Upper lobe of left lung (tissue), 6 donors: ENCODE data around the gene XXYLT1. TPM values are rescaled to one million over a fixed set of nuclear protein-coding genes. Genes with fewer than 3 reads are reported as not detected.
A peak's percentile ranks its signal among the peaks of the same experiment; 100 is the strongest.

ENCODE experiments used
- ATAC-seq, 2 donors: fragments of 200-7000 bp; cut with Tn5 transposase; one replicate each; pipeline ENCODE4 v1.9.1; 2022; ENCODE audit warnings: mild to moderate bottlenecking in 2 of 2, moderate library complexity in 2 of 2; ENCODE audit not compliant: low FRiP score in 2 of 2
- DNase-seq, 2 donors: peaks; one replicate each; pipeline ENCODE4 v3.0.0-alpha.2; 2019 to 2020
- H3K27ac ChIP-seq, 4 donors: fragments of 200-600 bp; sonication (generic); one replicate each; pipeline ENCODE4 v1.5.1; 2016 to 2019
- H3K27me3 ChIP-seq, 4 donors: fragments of 200-600 bp; sonication (generic); one replicate each; pipeline ENCODE4 v1.5.1; 2017 to 2019
- H3K36me3 ChIP-seq, 4 donors: fragments of 200-600 bp; sonication (generic); one replicate each; pipeline ENCODE4 v1.5.1; 2016 to 2019
- H3K4me1 ChIP-seq, 4 donors: fragments of 200-600 bp; sonication (generic); one replicate each; pipeline ENCODE4 v1.5.1; 2018 to 2019
- H3K4me3 ChIP-seq, 4 donors: fragments of 200-600 bp; sonication (generic); one replicate each; pipeline ENCODE4 v1.5.1; 2017 to 2019; ENCODE audit warnings: mild to moderate bottlenecking in 2 of 4, moderate library complexity in 1 of 4
- H3K9me3 ChIP-seq, 4 donors: fragments of 200-600 bp; sonication (generic); one replicate each; pipeline ENCODE4 v1.5.1; 2018 to 2019
- CTCF ChIP-seq, 6 experiments: fragments of 450-650 bp in 4 of 6; fragments of 200-600 bp in 2 of 6; sonication (generic) in 2 of 6; IDR thresholded peaks; one replicate each; pipeline ENCODE4 v1.5.1; 2016 to 2019; ENCODE audit warnings: antibody characterized with exemption in 6 of 6
- EP300 ChIP-seq, 4 donors: sonication (generic); formaldehyde crosslinking; IDR thresholded peaks; one replicate each; pipeline ENCODE4 v1.5.1; 2017; ENCODE audit warnings: antibody characterized with exemption in 4 of 4, control low read depth in 2 of 4
- POLR2A ChIP-seq, 4 donors: fragments of 450-650 bp; IDR thresholded peaks; one replicate each; pipeline ENCODE4 v1.5.1; 2016 to 2017; ENCODE audit warnings: antibody characterized with exemption in 4 of 4, mild to moderate bottlenecking in 2 of 4
- POLR2AphosphoS5 ChIP-seq, 2 donors: sonication (generic); formaldehyde crosslinking; IDR thresholded peaks; one replicate each; pipeline ENCODE4 v1.5.1; 2017; ENCODE audit warnings: antibody characterized with exemption in 2 of 2
- WGBS, 2 donors: methylation state at CpG; one replicate each; pipeline ENCODE4 v1.1.5; 2017 to 2018; 5-methylcytosine and 5-hydroxymethylcytosine counted together
- total RNA-seq, 6 donors: library from RNA; depleted of rRNA in 4 of 6; stranded (reverse); fragments of >200 nt in 4 of 6; gene quantifications; one replicate each; pipeline versions ENCODE4 v1.1.0 to v1.2.1, GENCODE V29; 2016 to 2021
- donor health status: DM: no; HTN: no; CAD: no; lungs with moderate emphysema.
- donor health status: DM: no; HTN: yes; CAD: no; lungs with severe emphysema.

XXYLT1 gene
- total RNA-seq, 6 donors from 2014 or later = 6.3 to 9.6 (median 8.6) TPM

- TF ChIP-seq POLR2A (IDR thresholded peaks at IDR 0.05) (no peak), CTCF (IDR thresholded peaks at IDR 0.05) (no peak), EP300 (IDR thresholded peaks at IDR 0.05) (no peak), POLR2AphosphoS5 (IDR thresholded peaks at IDR 0.05) (no peak)
- DNase-seq = no peak
Observed at GRCh38 chr3:195023989-195024388, 247.0 kb downstream of the XXYLT1 start.

GRCh38 chr3:195023576-195023975, 247.4 kb downstream of the XXYLT1 start:
- Histone ChIP-seq H3K36me3 (no peaks in the 10 kb centered on the region), H3K9me3 (no peaks in the 10 kb centered on the region), H3K27ac (no peak overlapping the region), H3K4me3 (no peak overlapping the region), H3K4me1 (peaks cover 0 to 9% (median 0%) of the 10 kb centered on the region in 4 donors), H3K27me3 (no peaks in the 10 kb centered on the region)
- WGBS, 2 donors = 41 to 46% methylated on average over 2 of the region's 2 CpGs
- ATAC-seq = no peak
- no peak for TF ChIP-seq CTCF (IDR thresholded peaks at IDR 0.05)
- no peak for TF ChIP-seq EP300 (IDR thresholded peaks at IDR 0.05)
- TF ChIP-seq POLR2AphosphoS5 (IDR thresholded peaks at IDR 0.05) = no peak
- no peak for TF ChIP-seq POLR2A (IDR thresholded peaks at IDR 0.05)
- DNase-seq = no peak

More at GRCh38 chr3:195023989-195024388, 247.0 kb downstream of the XXYLT1 start:
- Histone ChIP-seq H3K27ac (no peak overlapping the region), H3K27me3 (no peaks in the 10 kb centered on the region), H3K4me3 (no peak overlapping the region), H3K36me3 (no peaks in the 10 kb centered on the region), H3K4me1 (peaks cover 0 to 9% (median 0%) of the 10 kb centered on the region in 4 donors), H3K9me3 (no peaks in the 10 kb centered on the region)
- no peak for ATAC-seq
- 94% methylated on average over 11 of the region's 11 CpGs for WGBS, 2 donors

GRCh38 chr3:195021692-195022091, 249.3 kb downstream of the XXYLT1 start:
- Histone ChIP-seq H3K27ac (peak overlapping the region in 1 of 4 donors; percentile 67), H3K4me1 (peaks cover 0 to 19% (median 0%) of the 10 kb centered on the region in 4 donors), H3K4me3 (no peak overlapping the region), H3K36me3 (no peaks in the 10 kb centered on the region), H3K27me3 (no peaks in the 10 kb centered on the region), H3K9me3 (no peaks in the 10 kb centered on the region)
- no peak for ATAC-seq
- TF ChIP-seq POLR2A (IDR thresholded peaks at IDR 0.05) (no peak), POLR2AphosphoS5 (IDR thresholded peaks at IDR 0.05) (no peak), CTCF (IDR thresholded peaks at IDR 0.05) (no peak), EP300 (IDR thresholded peaks at IDR 0.05) (no peak)
- WGBS, 2 donors = 69 to 85% methylated on average over 3 of the region's 3 CpGs
- no peak for DNase-seq

- no peak overlapping the region for H3K4me3 ChIP-seq
Observed at GRCh38 chr3:195020921-195021320, 250.0 kb downstream of the XXYLT1 start.

More at GRCh38 chr3:195020921-195021320, 250.0 kb downstream of the XXYLT1 start:
- no peaks in the 10 kb centered on the region for H3K36me3 ChIP-seq
- no peak for DNase-seq
- no peak for TF ChIP-seq EP300 (IDR thresholded peaks at IDR 0.05)
- no peak for TF ChIP-seq CTCF (IDR thresholded peaks at IDR 0.05)
- TF ChIP-seq POLR2A (IDR thresholded peaks at IDR 0.05) = no peak
- TF ChIP-seq POLR2AphosphoS5 (IDR thresholded peaks at IDR 0.05) = peak; percentile 15 to 44
- H3K4me1 ChIP-seq = peaks cover 0 to 19% (median under 1%) of the 10 kb centered on the region in 4 donors
- peak overlapping the region in 2 of 4 donors; percentile 24 to 49 for H3K27ac ChIP-seq
- 76 to 83% methylated on average over 1 of the region's 1 CpG for WGBS, 2 donors
- H3K27me3 ChIP-seq = no peaks in the 10 kb centered on the region
- no peaks in the 10 kb centered on the region for H3K9me3 ChIP-seq
- ATAC-seq = no peak
